Measurements from ENCODE around the gene ST3GAL4.

Gene ST3GAL4

GRCh38 chr11:126311401-126312291 is 43.8 kb upstream of the ST3GAL4 start:
- TF ChIP-seq CTCF (IDR thresholded peaks at IDR 0.05; ENCODE audit: extremely low read depth, missing control alignments), result no peak
- DNase-seq (ENCODE audit: low spot score), result no peak

GRCh38 chr11:126312961-126313360 is 42.5 kb upstream of the ST3GAL4 start:
- no peak for DNase-seq (ENCODE audit: low spot score)
- no peak for TF ChIP-seq CTCF (IDR thresholded peaks at IDR 0.05; ENCODE audit: extremely low read depth, missing control alignments)

DNA sequence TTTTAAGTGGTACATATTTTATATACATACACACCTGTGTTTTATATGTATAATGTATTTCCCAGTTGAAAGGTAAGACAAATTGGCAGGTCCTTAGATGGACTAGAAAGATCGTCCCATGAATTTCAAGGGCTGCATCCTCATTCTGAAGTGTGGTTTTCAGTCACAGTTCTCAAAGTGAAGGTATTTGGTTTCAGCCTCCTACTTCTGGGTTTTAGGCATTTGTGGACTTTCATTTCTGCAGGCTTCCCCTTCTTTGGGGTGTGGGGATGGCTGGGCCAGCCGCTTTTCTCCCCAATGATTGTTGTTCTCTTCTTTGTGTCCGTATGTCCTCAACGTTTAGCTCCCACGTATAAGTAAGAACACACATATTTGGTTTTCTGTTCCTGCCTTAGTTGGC is 41.7 kb upstream of the ST3GAL4 start:
- TF ChIP-seq CTCF (IDR thresholded peaks at IDR 0.05; ENCODE audit: extremely low read depth, missing control alignments), result no peak
- no peak for DNase-seq (ENCODE audit: low spot score)

- no peak for TF ChIP-seq CTCF (IDR thresholded peaks at IDR 0.05; ENCODE audit: extremely low read depth, missing control alignments)
- no peak for DNase-seq (ENCODE audit: low spot score)
Observed at GRCh38 chr11:126317432-126317755, 38.1 kb upstream of the ST3GAL4 start.

DNA sequence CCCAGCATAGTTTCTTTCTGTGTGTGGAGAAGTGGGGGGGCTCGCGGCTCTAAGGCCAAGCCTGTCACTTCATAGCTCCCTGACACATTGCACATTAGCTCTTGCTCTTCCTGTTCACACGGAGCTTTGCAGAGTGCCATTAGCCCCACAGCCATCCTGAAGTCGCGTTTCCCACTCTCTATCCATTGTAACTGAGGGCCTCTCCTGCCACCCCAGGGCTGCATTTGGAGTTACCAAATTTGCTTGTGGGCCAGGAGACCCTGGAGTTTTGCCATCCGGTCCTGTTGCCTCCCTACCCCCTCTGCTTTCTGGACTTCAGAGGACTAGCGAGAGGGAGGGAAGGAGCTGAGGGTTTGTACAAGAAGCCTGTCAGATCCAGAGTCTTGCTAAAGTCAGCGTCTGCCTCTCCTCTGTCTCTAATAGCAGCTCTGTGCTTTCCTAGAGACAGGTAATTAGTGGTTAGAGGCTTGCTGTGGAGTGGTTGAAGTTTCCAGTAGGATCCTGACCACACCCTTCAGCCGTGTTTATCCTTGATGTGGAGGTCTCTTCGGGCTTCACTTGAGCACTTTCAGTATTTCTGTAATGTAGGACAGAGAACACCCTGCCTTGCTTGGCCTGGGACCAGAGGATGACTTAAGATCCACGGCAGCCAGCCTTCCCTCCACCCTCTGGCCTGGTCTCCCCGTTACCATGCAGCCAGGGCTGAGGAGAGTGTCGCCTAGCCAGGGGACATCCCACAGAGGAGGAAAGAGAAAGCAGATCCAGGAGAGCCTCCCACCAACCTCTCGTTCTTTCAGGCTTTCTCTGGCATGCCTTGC is 37.5 kb upstream of the ST3GAL4 start:
- TF ChIP-seq CTCF (IDR thresholded peaks at IDR 0.05; ENCODE audit: extremely low read depth, missing control alignments), result no peak
- DNase-seq (ENCODE audit: low spot score), result no peak

DNA sequence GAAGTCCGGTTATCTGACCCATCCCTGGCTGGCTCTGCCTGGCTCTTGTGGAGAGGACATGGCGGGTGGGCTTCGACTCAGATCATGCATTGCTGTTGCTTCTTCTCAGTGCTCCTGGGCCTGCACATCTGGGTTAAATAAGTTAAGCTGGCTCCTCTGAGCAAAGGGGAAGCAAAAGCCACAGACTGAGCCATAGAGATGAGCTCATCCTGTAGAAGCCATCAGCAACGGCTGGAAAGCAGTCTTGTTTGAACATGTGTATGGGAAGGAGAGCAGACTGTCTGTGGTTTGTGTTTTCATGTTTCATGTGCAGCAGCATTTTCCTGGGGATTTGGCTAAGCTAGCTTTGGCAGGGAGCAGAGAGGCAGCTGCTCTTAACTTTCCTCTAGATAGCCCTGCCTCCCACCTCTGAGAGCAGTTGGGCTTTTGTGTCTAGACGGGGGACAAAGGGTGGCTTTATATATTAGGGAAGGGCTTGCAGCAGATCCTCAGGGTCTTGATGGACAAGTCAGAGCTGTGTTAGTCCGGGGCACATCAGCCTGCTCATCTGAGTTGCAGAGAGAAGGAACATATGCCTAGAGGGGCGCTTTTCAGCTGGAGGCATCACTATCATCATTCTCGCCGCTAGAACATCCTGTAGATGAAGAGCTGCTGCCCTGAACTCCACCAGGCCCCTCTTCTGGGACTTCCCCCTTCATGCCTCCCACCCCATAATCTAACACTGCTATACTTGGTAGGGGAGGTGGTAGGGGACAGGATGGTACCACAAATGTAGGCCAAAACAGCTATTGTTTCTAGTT is 36.7 kb upstream of the ST3GAL4 start:
- TF ChIP-seq CTCF (IDR thresholded peaks at IDR 0.05; ENCODE audit: extremely low read depth, missing control alignments), result no peak
- DNase-seq (ENCODE audit: low spot score), result peak; percentile 66
